ENCODE results near the gene LRSAM1.

- no peak for TF ChIP-seq EZH2 (IDR thresholded peaks at IDR 0.05; ENCODE audit: borderline replicate concordance, low read length)
- TF ChIP-seq CTCF (conservative IDR thresholded peaks at IDR 0.05 in 1 of 2, IDR thresholded peaks at IDR 0.05 in 1 of 2; ENCODE audit: extremely low read depth in 1 of 2, insufficient read depth in 1 of 2, low read depth in 1 of 2, low read length in 2 of 2): no peak
Observed at GRCh38 chr9:127489471-127490115, 38.3 kb downstream of the LRSAM1 start.

Data from mammary epithelial cell (primary cell).